Duodenal mucosa (tissue), 2 donors: ENCODE data around the gene MIPOL1.
"Not testable (repeated sequence)": the region's sequence is repeated elsewhere in the genome, so short reads cannot be mapped to it uniquely, and the experiment has no call there.

Experiments used
- H3K27ac ChIP-seq: one replicate; pipeline ENCODE4 v1.7.0; 2013; ENCODE audit warnings: low read depth, low read length
- H3K27me3 ChIP-seq, 2 donors: one replicate each; pipeline ENCODE4 v1.7.0; 2013; ENCODE audit warnings: low read length in 2 of 2, control low read depth in 1 of 2; ENCODE audit not compliant: insufficient read depth in 2 of 2, control insufficient read depth in 1 of 2
- H3K36me3 ChIP-seq, 2 donors: one replicate each; pipeline ENCODE4 v1.7.0; 2013; ENCODE audit warnings: low read length in 2 of 2, control low read depth in 1 of 2; ENCODE audit not compliant: insufficient read depth in 2 of 2, control insufficient read depth in 1 of 2
- H3K4me1 ChIP-seq, 2 donors: one replicate each; pipeline ENCODE4 v1.7.0; 2013; ENCODE audit warnings: low read length in 2 of 2, control low read depth in 1 of 2; ENCODE audit not compliant: insufficient read depth in 2 of 2, control insufficient read depth in 1 of 2
- H3K4me3 ChIP-seq, 2 donors: one replicate each; pipeline ENCODE4 v1.7.0; 2013; ENCODE audit warnings: low read length in 2 of 2, low read depth in 1 of 2
- H3K9ac ChIP-seq, 2 donors: one replicate each; pipeline ENCODE4 v1.7.0; 2013; ENCODE audit warnings: low read length in 2 of 2, low read depth in 1 of 2
- H3K9me3 ChIP-seq, 2 donors: one replicate each; pipeline ENCODE4 v1.7.0; 2013; ENCODE audit warnings: low read length in 2 of 2, control low read depth in 1 of 2; ENCODE audit not compliant: control insufficient read depth in 1 of 2

MIPOL1 gene

DNA sequence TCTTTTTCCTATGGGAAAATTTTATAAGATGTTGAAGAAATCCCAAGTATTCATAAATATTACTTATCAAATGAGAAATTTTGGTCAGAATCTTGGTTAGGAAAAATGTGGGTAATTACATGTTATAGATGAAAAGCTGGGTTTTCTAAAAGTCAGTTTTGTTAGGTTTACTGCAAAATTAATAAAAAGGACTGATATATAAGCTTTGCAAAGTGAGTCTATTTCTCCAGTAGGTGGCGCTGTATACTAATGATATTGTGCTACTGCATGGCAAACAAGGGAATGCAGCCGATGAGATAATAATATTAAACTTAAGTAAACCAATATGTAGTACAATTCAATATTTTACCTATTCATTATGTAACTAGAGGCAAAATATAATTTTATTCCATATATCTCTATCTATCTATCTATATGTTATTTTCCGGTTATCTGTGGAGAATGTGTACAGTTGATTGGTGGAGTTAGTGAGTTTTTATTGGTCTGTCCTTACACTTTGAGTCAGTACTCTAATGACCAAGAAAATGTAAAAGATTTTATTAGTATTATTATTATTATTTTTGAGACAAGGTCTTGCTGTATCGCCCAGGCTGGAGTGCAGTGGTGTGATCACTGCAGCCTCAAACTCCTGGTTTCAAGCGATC is 32.9 kb downstream of the MIPOL1 start:
- no peak overlapping the region for H3K4me3 ChIP-seq
- H3K9me3 ChIP-seq = peaks cover 0 to 2% of the 10 kb centered on the region in 2 donors
- H3K27me3 ChIP-seq = no peaks in the 10 kb centered on the region
- H3K4me1 ChIP-seq = no peaks in the 10 kb centered on the region
- H3K9ac ChIP-seq = no peak overlapping the region
- H3K36me3 ChIP-seq = no peaks in the 10 kb centered on the region
- no peak overlapping the region for H3K27ac ChIP-seq

DNA sequence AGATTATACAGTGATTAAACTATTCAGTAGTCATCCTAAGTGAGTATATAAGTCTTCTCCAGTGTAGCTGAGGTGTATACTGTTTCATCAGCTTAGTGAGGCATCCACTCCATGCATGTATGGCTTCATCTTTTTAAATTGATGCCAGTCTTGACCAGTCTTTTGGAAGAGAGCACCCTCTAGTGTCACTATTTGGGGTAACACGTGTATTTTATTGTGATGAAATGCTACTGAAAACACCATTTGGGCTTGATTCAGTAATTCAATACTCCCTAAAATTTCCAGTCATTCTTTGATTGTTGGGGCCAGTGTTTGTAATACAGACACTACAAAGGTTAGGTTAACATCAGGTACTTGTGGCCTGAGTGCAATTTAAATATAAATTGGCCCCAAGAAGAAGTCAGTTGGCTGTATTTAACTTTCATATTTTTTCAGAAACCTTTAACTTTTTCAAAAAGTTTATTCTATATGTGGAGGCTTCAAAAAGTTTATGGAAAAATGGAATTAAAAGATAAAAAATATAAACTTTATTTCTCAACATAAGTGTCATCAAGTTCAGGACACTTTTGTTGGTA is 35.3 kb downstream of the MIPOL1 start:
- Histone ChIP-seq H3K36me3 (no peaks in the 10 kb centered on the region), H3K4me3 (no peak overlapping the region), H3K27me3 (no peaks in the 10 kb centered on the region), H3K9me3 (no peaks in the 10 kb centered on the region), H3K9ac (no peak overlapping the region), H3K27ac (no peak overlapping the region), H3K4me1 (no peaks in the 10 kb centered on the region)

DNA sequence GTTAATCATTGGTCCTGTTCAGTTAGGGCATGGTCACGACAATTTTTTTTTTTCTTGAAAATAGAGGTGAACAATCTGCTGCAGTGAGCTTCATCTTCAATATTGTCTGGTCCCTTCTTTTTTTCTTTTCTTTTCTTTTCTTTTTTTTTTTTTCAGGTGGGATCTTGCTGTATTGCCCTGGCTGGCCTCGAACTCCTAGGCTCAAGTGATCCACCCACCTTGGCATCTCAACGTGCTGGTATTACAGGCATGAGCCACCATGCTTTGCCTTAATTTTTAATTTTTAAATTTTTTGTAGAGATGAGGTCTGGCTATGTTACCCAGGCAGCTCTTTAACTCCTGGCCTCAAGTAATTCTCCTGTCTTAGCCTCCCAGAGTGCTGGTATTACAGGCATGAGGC is 36.5 kb downstream of the MIPOL1 start:
- Histone ChIP-seq H3K27me3 (no peaks in the 10 kb centered on the region), H3K36me3 (no peaks in the 10 kb centered on the region), H3K4me3 (no peak overlapping the region), H3K4me1 (no peaks in the 10 kb centered on the region), H3K9ac (no peak overlapping the region), H3K9me3 (no peaks in the 10 kb centered on the region), H3K27ac (no peak overlapping the region)

DNA sequence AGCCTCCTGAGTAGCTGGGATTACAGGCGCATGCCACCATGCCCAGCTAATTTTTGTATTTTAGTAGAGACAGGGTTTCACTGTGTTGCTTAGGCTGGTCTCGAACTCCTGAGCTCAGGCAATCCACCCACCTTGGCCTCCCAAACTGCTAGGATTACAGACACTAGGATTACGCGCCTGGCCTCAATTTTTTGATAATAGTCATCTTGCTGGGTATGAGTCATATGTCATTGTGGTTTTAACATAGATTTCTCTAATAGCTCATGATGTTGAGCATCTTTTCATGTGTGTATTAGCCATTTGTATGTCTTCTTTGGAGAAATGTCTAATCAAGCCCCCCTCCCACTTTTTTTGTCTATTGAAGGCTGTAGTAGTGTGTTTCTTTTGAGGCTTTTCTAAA is 38.3 kb downstream of the MIPOL1 start:
- H3K4me3 ChIP-seq, H3K36me3 ChIP-seq, H3K4me1 ChIP-seq, H3K9me3 ChIP-seq, H3K27me3 ChIP-seq, H3K27ac ChIP-seq, H3K9ac ChIP-seq: not testable (repeated sequence)

DNA sequence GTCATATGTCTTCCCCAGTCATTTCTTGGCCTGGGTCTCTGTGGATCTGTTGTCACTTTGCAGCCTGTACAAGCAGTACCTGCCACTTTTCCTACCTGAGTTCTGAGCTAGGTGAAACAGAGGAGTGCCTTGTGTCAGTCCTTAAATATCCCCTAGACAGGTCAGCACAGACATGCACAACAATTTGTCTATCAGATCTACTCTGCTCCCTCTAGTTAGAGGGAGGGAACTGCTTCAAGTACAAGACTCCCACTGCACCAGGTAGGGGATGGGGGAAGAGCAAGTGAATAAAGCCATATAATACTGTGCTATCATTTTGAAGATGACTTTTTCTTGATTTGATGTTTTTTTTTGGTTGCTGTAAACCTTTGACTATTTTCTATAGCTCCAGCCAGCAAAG is 39.4 kb downstream of the MIPOL1 start:
- Histone ChIP-seq H3K4me3 (no peak overlapping the region), H3K4me1 (no peaks in the 10 kb centered on the region), H3K27ac (no peak overlapping the region), H3K9ac (no peak overlapping the region), H3K27me3 (no peaks in the 10 kb centered on the region), H3K9me3 (no peaks in the 10 kb centered on the region), H3K36me3 (no peaks in the 10 kb centered on the region)

DNA sequence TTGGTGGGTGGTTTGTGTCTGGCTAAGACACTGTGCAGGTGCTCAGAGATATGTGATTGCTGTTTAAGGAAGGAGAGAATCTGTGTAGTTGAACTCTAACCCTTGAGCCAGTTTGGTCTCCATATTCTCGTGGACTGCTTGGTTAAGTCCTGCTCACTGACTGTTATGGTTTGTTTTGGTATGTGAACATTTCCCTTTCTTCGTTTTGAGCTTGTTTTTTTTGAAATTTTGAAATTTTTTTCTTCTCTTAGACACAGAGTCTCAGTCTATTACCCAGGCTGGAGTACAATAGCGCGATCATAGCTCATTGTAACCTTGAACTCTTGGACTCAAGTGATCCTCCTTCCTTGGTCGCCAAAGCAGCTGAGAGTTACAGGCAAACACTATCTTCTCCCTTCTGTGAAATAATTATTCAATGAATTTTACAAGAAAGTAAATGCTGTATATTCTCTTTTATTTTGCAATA is 40.0 kb downstream of the MIPOL1 start:
- no peak overlapping the region for H3K27ac ChIP-seq
- no peaks in the 10 kb centered on the region for H3K4me1 ChIP-seq
- H3K9me3 ChIP-seq = no peaks in the 10 kb centered on the region
- no peaks in the 10 kb centered on the region for H3K36me3 ChIP-seq
- no peak overlapping the region for H3K4me3 ChIP-seq
- no peaks in the 10 kb centered on the region for H3K27me3 ChIP-seq
- no peak overlapping the region for H3K9ac ChIP-seq

DNA sequence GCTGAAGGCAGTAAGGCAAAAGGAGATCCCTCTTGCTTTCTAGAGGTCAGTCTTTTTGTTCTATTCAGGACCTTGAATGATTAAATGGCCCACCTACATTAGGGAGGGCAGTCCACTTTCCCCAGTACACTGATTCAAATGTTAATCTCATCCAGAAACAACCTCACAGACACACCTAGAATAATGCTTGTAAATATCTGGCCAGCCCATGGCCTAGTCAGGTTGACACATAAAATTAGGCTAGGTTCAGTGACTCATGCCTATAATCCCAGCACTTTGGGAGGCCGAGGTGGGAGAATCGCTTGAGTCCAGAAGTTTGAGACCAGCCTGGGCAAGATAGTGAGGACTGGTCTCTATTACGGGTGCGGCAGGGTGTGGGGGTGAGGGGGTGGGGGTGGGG is 43.5 kb downstream of the MIPOL1 start:
- Histone ChIP-seq H3K27ac (no peak overlapping the region), H3K9me3 (no peaks in the 10 kb centered on the region)

DNA sequence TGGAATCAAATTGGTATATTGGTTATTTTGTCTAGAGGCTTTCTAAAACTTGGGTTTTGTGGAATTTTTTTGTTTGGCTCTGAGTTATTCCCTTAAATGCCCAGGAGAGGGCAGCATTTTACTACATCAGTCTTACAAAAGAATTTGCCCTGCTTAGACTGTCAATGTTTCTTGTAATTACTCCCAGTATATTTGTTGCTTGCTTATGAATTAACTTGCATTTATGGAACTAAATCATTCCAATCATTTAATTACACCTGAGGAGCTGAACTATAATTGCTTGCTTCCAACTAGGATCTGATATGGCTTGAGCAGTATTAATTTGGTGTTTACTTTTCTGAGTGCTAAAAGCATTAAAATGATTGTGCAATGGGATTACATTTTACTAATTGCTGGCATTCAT is 48.7 kb downstream of the MIPOL1 start:
- Histone ChIP-seq H3K4me1 (peaks cover 0 to 4% of the 10 kb centered on the region in 2 donors), H3K9ac (no peak overlapping the region), H3K4me3 (no peak overlapping the region), H3K27me3 (no peaks in the 10 kb centered on the region), H3K36me3 (no peaks in the 10 kb centered on the region), H3K9me3 (no peaks in the 10 kb centered on the region), H3K27ac (no peak overlapping the region)

More for the DNA sequence above, 43.5 kb downstream of the MIPOL1 start:
- Histone ChIP-seq H3K9ac (no peak overlapping the region), H3K4me3 (no peak overlapping the region), H3K27me3 (no peaks in the 10 kb centered on the region), H3K4me1 (peaks cover 0 to 4% of the 10 kb centered on the region in 2 donors), H3K36me3 (no peaks in the 10 kb centered on the region)

DNA sequence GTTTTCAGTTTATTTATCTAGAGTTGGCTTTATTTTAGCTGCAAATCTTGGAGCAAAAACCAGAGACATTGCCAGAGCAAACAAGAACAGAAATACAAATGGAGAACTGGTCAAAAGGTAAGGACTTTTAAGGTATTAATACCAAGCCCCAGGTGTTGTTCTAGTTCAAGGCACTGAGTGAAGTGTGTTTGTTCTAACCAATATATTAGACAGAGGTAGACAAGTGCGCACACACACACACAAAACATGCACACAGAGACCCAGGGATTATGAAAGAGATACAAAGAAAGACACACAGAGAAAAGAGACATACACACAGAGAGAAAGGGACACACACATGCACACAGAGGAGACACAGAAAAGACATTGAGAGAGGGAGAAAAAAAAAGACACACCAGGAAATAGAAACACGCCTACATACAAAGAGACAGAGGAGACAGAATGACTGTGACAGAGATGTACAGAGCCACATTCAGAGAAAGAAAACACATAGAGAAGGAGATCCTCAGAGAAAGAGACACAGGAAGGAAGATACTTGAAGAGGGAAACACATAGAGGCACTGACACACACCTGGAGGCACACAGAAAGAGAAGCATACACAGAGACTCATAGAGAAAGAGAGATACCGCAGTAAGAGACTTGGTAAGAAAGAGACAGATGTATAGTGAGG is 50.2 kb downstream of the MIPOL1 start:
- H3K9ac ChIP-seq = no peak overlapping the region
- H3K4me3 ChIP-seq = no peak overlapping the region
- H3K27me3 ChIP-seq = no peaks in the 10 kb centered on the region
- H3K36me3 ChIP-seq = no peaks in the 10 kb centered on the region
- H3K9me3 ChIP-seq = no peaks in the 10 kb centered on the region
- peaks cover 0 to 4% of the 10 kb centered on the region in 2 donors for H3K4me1 ChIP-seq
- no peak overlapping the region for H3K27ac ChIP-seq

DNA sequence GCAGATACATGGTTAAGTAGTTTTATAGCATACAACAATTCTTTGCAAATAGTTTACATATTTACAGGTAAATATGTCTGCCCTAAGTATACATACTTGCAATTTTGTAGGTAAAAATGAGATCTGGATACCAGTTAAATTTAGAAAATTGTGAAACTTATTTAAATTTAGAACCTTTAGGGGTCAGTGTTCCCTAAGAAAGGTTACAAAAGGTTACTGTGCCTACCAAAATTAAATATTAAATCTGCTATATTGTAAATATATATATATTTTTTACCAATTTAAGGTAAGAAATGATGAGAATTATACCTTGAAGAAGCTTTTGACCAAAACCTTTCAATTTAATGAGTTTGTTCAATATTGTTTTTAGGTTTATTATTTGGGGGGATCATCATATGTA is 54.0 kb downstream of the MIPOL1 start:
- Histone ChIP-seq H3K4me1 (no peaks in the 10 kb centered on the region), H3K9me3 (no peaks in the 10 kb centered on the region), H3K9ac (no peak overlapping the region), H3K27ac (no peak overlapping the region), H3K27me3 (no peaks in the 10 kb centered on the region), H3K36me3 (no peaks in the 10 kb centered on the region), H3K4me3 (no peak overlapping the region)
